ENCODE data around the gene TAF5L.

DNA sequence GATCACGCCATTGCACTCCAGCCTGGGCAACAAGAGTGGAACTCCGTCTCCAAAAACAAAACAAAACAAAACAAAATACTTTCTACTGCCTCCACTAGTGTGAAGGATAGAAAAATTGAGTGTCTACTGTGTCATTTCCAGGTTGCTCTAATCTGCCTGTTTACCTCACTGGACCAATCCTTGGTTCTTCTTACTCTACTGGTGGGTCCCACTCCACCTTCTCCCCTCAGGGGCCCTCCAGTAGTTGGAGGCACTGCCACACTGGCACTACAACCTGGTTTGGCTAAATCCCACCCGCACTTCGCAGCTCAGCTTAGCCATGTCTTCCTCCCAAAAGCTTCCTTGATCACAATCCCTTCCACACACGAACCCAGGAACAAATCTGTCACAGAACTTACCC is 2.7 kb downstream of the TAF5L start:
- no peak for TF ChIP-seq RFX5 (IDR thresholded peaks at IDR 0.05; ENCODE audit: low read depth, low read length)
- TF ChIP-seq, protein P1, sequence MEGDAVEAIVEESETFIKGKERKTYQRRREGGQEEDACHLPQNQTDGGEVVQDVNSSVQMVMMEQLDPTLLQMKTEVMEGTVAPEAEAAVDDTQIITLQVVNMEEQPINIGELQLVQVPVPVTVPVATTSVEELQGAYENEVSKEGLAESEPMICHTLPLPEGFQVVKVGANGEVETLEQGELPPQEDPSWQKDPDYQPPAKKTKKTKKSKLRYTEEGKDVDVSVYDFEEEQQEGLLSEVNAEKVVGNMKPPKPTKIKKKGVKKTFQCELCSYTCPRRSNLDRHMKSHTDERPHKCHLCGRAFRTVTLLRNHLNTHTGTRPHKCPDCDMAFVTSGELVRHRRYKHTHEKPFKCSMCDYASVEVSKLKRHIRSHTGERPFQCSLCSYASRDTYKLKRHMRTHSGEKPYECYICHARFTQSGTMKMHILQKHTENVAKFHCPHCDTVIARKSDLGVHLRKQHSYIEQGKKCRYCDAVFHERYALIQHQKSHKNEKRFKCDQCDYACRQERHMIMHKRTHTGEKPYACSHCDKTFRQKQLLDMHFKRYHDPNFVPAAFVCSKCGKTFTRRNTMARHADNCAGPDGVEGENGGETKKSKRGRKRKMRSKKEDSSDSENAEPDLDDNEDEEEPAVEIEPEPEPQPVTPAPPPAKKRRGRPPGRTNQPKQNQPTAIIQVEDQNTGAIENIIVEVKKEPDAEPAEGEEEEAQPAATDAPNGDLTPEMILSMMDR (conservative IDR thresholded peaks at IDR 0.05; ENCODE audit: low read depth, low read length) = no peak
- no peak for TF ChIP-seq POLR2A (IDR thresholded peaks at IDR 0.05; ENCODE audit: low read depth, low read length)
- no peak for TF ChIP-seq MAZ (IDR thresholded peaks at IDR 0.05; ENCODE audit: borderline replicate concordance, low read depth, low read length)
- TF ChIP-seq CEBPB (IDR thresholded peaks at IDR 0.05; ENCODE audit: low read depth, low read length) = no peak
- TF ChIP-seq RAD21 (IDR thresholded peaks at IDR 0.05; ENCODE audit: low read length) = no peak
- no peak for TF ChIP-seq MAFK (IDR thresholded peaks at IDR 0.05; ENCODE audit: low read depth, low read length)
- no peak for TF ChIP-seq RCOR1 (IDR thresholded peaks at IDR 0.05; ENCODE audit: insufficient replicate concordance, low read length)
- TF ChIP-seq, protein P2, sequence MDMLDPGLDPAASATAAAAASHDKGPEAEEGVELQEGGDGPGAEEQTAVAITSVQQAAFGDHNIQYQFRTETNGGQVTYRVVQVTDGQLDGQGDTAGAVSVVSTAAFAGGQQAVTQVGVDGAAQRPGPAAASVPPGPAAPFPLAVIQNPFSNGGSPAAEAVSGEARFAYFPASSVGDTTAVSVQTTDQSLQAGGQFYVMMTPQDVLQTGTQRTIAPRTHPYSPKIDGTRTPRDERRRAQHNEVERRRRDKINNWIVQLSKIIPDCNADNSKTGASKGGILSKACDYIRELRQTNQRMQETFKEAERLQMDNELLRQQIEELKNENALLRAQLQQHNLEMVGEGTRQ (IDR thresholded peaks at IDR 0.05; ENCODE audit: low read depth, low read length) = no peak
- TF ChIP-seq BHLHE40 (IDR thresholded peaks at IDR 0.05; ENCODE audit: low read depth, low read length) = no peak
- no peak for TF ChIP-seq FOS (IDR thresholded peaks at IDR 0.05; ENCODE audit: low read depth, low read length)
- TF ChIP-seq CHD1 (IDR thresholded peaks at IDR 0.05; ENCODE audit: low read depth, low read length) = no peak
- no peak for TF ChIP-seq MXI1 (IDR thresholded peaks at IDR 0.05; ENCODE audit: borderline replicate concordance, low read depth, low read length)
- TF ChIP-seq SMC3 (IDR thresholded peaks at IDR 0.05; ENCODE audit: low read depth, low read length) = no peak
